Osteoblast (primary cell): Measurements from ENCODE around the gene CDKN2B-AS1. TPM values are rescaled to one million over a fixed set of nuclear protein-coding genes. Genes with fewer than 3 reads are reported as not detected.

Source experiments
- DNase-seq: peaks from one replicate; pipeline ENCODE4 v3.0.0; 2011; ENCODE audit warnings: low spot score, mixed read lengths; ENCODE audit not compliant: insufficient read length; ENCODE audit errors: missing footprints
- H2AFZ ChIP-seq: 2 replicates; pipeline ENCODE4 v1.6.0; 2011; ENCODE audit warnings: mild to moderate bottlenecking, low read length
- H3K27ac ChIP-seq: 2 replicates; pipeline ENCODE4 v1.5.1; 2011; ENCODE audit warnings: mild to moderate bottlenecking, low read depth, low read length, moderate library complexity
- H3K27me3 ChIP-seq: 2 replicates; pipeline ENCODE4 v1.6.0; 2012; ENCODE audit warnings: mild to moderate bottlenecking, control low read depth, inconsistent platforms, low read length, moderate library complexity; ENCODE audit not compliant: insufficient read depth
- H3K36me3 ChIP-seq: 2 replicates; pipeline ENCODE4 v1.5.1; 2011; ENCODE audit warnings: mild to moderate bottlenecking, low read length, control low read depth, moderate library complexity; ENCODE audit not compliant: insufficient read depth
- H3K4me1 ChIP-seq: 2 replicates; pipeline ENCODE4 v1.5.1; 2011; ENCODE audit warnings: mild to moderate bottlenecking, low read length, control low read depth, moderate library complexity; ENCODE audit not compliant: insufficient read depth
- H3K4me2 ChIP-seq: 2 replicates; pipeline ENCODE4 v1.6.0; 2011; ENCODE audit warnings: mild to moderate bottlenecking, low read length; ENCODE audit not compliant: insufficient read depth
- H3K4me3 ChIP-seq: fragments of 200-600 bp; sonication (generic); 3 replicates; pipeline ENCODE4 v1.5.1; 2012; ENCODE audit warnings: mild to moderate bottlenecking, low read length, inconsistent platforms; ENCODE audit not compliant: insufficient read depth
- H3K79me2 ChIP-seq: 2 replicates; pipeline ENCODE4 v1.6.0; 2012; ENCODE audit warnings: mild to moderate bottlenecking, low read length, control low read depth, inconsistent platforms; ENCODE audit not compliant: insufficient read depth
- H3K9me3 ChIP-seq: 2 replicates; pipeline ENCODE4 v1.5.1; 2011; ENCODE audit warnings: low read depth, low read length, control low read depth
- H4K20me1 ChIP-seq: 2 replicates; pipeline ENCODE4 v1.6.0; 2012; ENCODE audit warnings: mild to moderate bottlenecking, low read length, control low read depth; ENCODE audit not compliant: insufficient read depth
- CTCF ChIP-seq: IDR thresholded peaks from 2 replicates; pipeline ENCODE4 v1.5.1; 2011; ENCODE audit warnings: mild to moderate bottlenecking, low read depth, low read length, moderate library complexity; ENCODE audit errors: extremely low read depth
- total RNA-seq: library from RNA; depleted of rRNA; stranded (reverse); fragments of >200 nt; gene quantifications from 2 replicates; pipeline ENCODE4 v1.2.3, GENCODE V29; 2012

The CDKN2B-AS1 gene
- total RNA-seq, 1 donor: 15.2 TPM

GRCh38 chr9:22064957-22065356, 70.4 kb downstream of the CDKN2B-AS1 start:
- no peaks in the 10 kb centered on the region for H3K79me2 ChIP-seq
- no peaks in the 10 kb centered on the region for H3K36me3 ChIP-seq
- no peak overlapping the region for H3K27ac ChIP-seq
- TF ChIP-seq CTCF: no peak
- no peak overlapping the region for H3K4me2 ChIP-seq
- H3K27me3 ChIP-seq: no peaks in the 10 kb centered on the region
- H3K9me3 ChIP-seq: no peaks in the 10 kb centered on the region
- DNase-seq: no peak
- H4K20me1 ChIP-seq: no peaks in the 10 kb centered on the region
- H3K4me3 ChIP-seq: no peak overlapping the region
- no peak overlapping the region for H2AFZ ChIP-seq
- H3K4me1 ChIP-seq: no peaks in the 10 kb centered on the region

GRCh38 chr9:22065431-22066200, 71.0 kb downstream of the CDKN2B-AS1 start:
- H4K20me1 ChIP-seq: no peaks in the 10 kb centered on the region
- no peaks in the 10 kb centered on the region for H3K79me2 ChIP-seq
- no peaks in the 10 kb centered on the region for H3K4me1 ChIP-seq
- no peaks in the 10 kb centered on the region for H3K27me3 ChIP-seq
- no peak for TF ChIP-seq CTCF
- no peak for DNase-seq
- H3K27ac ChIP-seq: no peak overlapping the region
- no peaks in the 10 kb centered on the region for H3K9me3 ChIP-seq
- no peak overlapping the region for H3K4me2 ChIP-seq
- H3K4me3 ChIP-seq: no peak overlapping the region
- no peak overlapping the region for H2AFZ ChIP-seq
- no peaks in the 10 kb centered on the region for H3K36me3 ChIP-seq

GRCh38 chr9:22067196-22067595, 72.6 kb downstream of the CDKN2B-AS1 start:
- Histone ChIP-seq H4K20me1 (no peaks in the 10 kb centered on the region), H3K79me2 (no peaks in the 10 kb centered on the region), H2AFZ (no peak overlapping the region), H3K4me2 (no peak overlapping the region), H3K4me3 (no peak overlapping the region), H3K27me3 (no peaks in the 10 kb centered on the region), H3K36me3 (no peaks in the 10 kb centered on the region), H3K4me1 (no peaks in the 10 kb centered on the region), H3K9me3 (no peaks in the 10 kb centered on the region), H3K27ac (no peak overlapping the region)
- DNase-seq: no peak
- TF ChIP-seq CTCF: no peak

DNA sequence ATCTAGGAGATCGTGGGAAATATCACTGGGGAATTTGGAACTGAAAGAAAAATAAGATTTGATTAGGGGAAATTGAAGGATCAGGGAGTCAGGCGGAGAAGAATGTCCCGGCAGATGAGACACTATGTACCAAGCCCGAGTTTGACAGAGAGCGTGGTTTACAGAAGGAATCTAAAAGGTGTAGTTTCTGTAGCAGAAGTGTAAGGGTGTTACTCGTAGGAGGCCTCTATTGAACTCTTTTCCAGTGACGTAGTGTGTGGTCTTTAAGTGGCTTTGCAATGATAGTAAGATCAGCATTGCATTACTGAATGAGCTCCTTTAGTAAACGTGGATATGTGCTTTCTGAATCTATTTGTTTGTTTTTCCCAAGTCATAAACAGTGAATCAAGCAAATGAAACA, 73.8 kb downstream of the CDKN2B-AS1 start:
- Histone ChIP-seq H3K4me3 (no peak overlapping the region), H3K4me1 (no peaks in the 10 kb centered on the region), H3K79me2 (no peaks in the 10 kb centered on the region), H3K27me3 (no peaks in the 10 kb centered on the region), H3K9me3 (no peaks in the 10 kb centered on the region), H2AFZ (no peak overlapping the region), H3K27ac (no peak overlapping the region), H3K36me3 (no peaks in the 10 kb centered on the region), H4K20me1 (no peaks in the 10 kb centered on the region), H3K4me2 (no peak overlapping the region)
- TF ChIP-seq CTCF: no peak
- DNase-seq: no peak
